GM12873 (cell line): ENCODE results near the gene IL12RB2.
A peak's percentile ranks its signal among the peaks of the same experiment; 100 is the strongest.

Source experiments
- CTCF ChIP-seq: IDR thresholded peaks from 2 replicates; pipeline ENCODE4 v1.5.1; 2012; ENCODE audit warnings: low read depth, mild to moderate bottlenecking, moderate library complexity, low read length, control low read depth; ENCODE audit not compliant: insufficient read depth; ENCODE audit errors: missing control alignments

Gene IL12RB2

GRCh38 chr1:67298762-67299161 is 8.9 kb upstream of the IL12RB2 start:
- TF ChIP-seq CTCF, result peak; percentile 31

GRCh38 chr1:67299296-67299695 is 8.4 kb upstream of the IL12RB2 start:
- no peak for TF ChIP-seq CTCF

GRCh38 chr1:67300561-67300960 is 7.1 kb upstream of the IL12RB2 start:
- no peak for TF ChIP-seq CTCF

GRCh38 chr1:67304023-67304422 is 3.6 kb upstream of the IL12RB2 start:
- no peak for TF ChIP-seq CTCF

- no peak for TF ChIP-seq CTCF
Measured at GRCh38 chr1:67306547-67306946, 1.1 kb upstream of the IL12RB2 start.

- no peak for TF ChIP-seq CTCF
Measured at GRCh38 chr1:67308136-67308535, 463 bp downstream of the IL12RB2 start.

- no peak for TF ChIP-seq CTCF
Measured at GRCh38 chr1:67312615-67313014, 4.9 kb downstream of the IL12RB2 start.

- TF ChIP-seq CTCF, result no peak
Measured at GRCh38 chr1:67313934-67314671, 6.4 kb downstream of the IL12RB2 start.
